K562 (cell line): ENCODE measurements around the gene NAE1. TPM values are rescaled to one million over a fixed set of nuclear protein-coding genes. Genes with fewer than 3 reads are reported as not detected.

Experiments used
- ARID3B ChIP-seq: fragments of 250-450 bp; sonication (Bioruptor Pico); IDR thresholded peaks from 2 replicates; pipeline ENCODE4 v1.4.0; 2020; ENCODE audit warnings: borderline replicate concordance
- ARNT ChIP-seq, 2 experiments: fragments of 450-650 bp; IDR thresholded peaks; 2 replicates each; pipeline ENCODE4 v1.6.1; 2016; ENCODE audit warnings: mild to moderate bottlenecking in 1 of 2
- ATF1 ChIP-seq, 2 experiments: fragments of 450-650 bp in 1 of 2; IDR thresholded peaks; 2 replicates each; pipeline ENCODE4 v1.6.1; 2016; ENCODE audit warnings: missing compliant biosample characterization in 1 of 2, missing genetic modification characterization in 1 of 2
- BMI1 ChIP-seq: fragments of 150-350 bp; IDR thresholded peaks from 2 replicates; pipeline ENCODE4 v1.6.1; 2014; ENCODE audit warnings: low read length
- CHD4 ChIP-seq: fragments of 200-600 bp; sonication (generic); IDR thresholded peaks from 3 replicates; pipeline ENCODE4 v1.6.1; 2012; ENCODE audit warnings: low read depth, mild to moderate bottlenecking, mixed read lengths, low read length, inconsistent platforms; ENCODE audit not compliant: insufficient read depth, insufficient replicate concordance, poor library complexity, severe bottlenecking
- CREBBP ChIP-seq: IDR thresholded peaks from one replicate; pipeline ENCODE4 v1.6.1; 2012; ENCODE audit warnings: low read depth, mild to moderate bottlenecking, control low read depth, inconsistent platforms, low read length
- CTBP1 ChIP-seq: fragments of 450-650 bp; IDR thresholded peaks from 2 replicates; pipeline ENCODE4 v1.6.1; 2016; ENCODE audit warnings: borderline replicate concordance
- ELF1 ChIP-seq: fragments of 200-800 bp; sonication (Bioruptor generic); IDR thresholded peaks from 2 replicates; pipeline ENCODE4 v1.6.1; 2016; ENCODE audit warnings: missing genetic modification characterization, missing compliant biosample characterization
- ELF2 ChIP-seq: fragments of 250-450 bp; sonication (Bioruptor Pico); IDR thresholded peaks from 2 replicates; pipeline ENCODE4 v1.5.0; 2021; ENCODE audit warnings: mild to moderate bottlenecking
- ETV6 ChIP-seq, 3 experiments: fragments of 150-350 bp in 1 of 3; sonication (generic) in 1 of 3; formaldehyde crosslinking in 1 of 3; IDR thresholded peaks; 2 replicates each; pipeline versions ENCODE4 v1.6.1 to v1.8.0; 2014 to 2022; ENCODE audit warnings: borderline replicate concordance in 2 of 3, low read depth in 2 of 3, antibody characterized with exemption in 1 of 3, low read length in 1 of 3, mild to moderate bottlenecking in 1 of 3, missing genetic modification reagents in 1 of 3
- FOXJ3 ChIP-seq: sonication (generic); formaldehyde crosslinking; IDR thresholded peaks from 2 replicates; pipeline ENCODE4 v1.4.0; 2020; ENCODE audit warnings: mild to moderate bottlenecking, missing genetic modification reagents
- NCOA1 ChIP-seq: fragments of 450-650 bp; IDR thresholded peaks from 2 replicates; pipeline ENCODE4 v1.6.1; 2016; ENCODE audit warnings: low read depth
- PKNOX1 ChIP-seq: fragments of 450-650 bp; IDR thresholded peaks from 2 replicates; pipeline ENCODE4 v1.6.1; 2016
- POLR2AphosphoS5 ChIP-seq: IDR thresholded peaks from 2 replicates; pipeline ENCODE4 v1.6.1; 2011; ENCODE audit warnings: mild to moderate bottlenecking, low read depth, low read length, moderate library complexity; ENCODE audit not compliant: control insufficient read depth, insufficient read depth
- POU5F1 ChIP-seq: fragments of 150-350 bp; IDR thresholded peaks from 2 replicates; pipeline ENCODE4 v1.6.1; 2014; ENCODE audit warnings: borderline replicate concordance, low read length, low read depth, mild to moderate bottlenecking; ENCODE audit not compliant: partially characterized antibody
- RB1 ChIP-seq: fragments of 450-650 bp; IDR thresholded peaks from 2 replicates; pipeline ENCODE4 v1.6.1; 2017; ENCODE audit warnings: low read depth, mild to moderate bottlenecking
- RBM15 ChIP-seq: fragments of 200-400 bp; formaldehyde crosslinking; IDR thresholded peaks from 2 replicates; pipeline ENCODE4 v1.6.1; 2018; ENCODE audit warnings: mild to moderate bottlenecking, low read length, moderate library complexity; ENCODE audit not compliant: insufficient read depth
- RCOR1 ChIP-seq, 2 experiments: IDR thresholded peaks; 2 replicates each; pipeline ENCODE4 v1.6.1; 2012; ENCODE audit warnings: low read depth in 2 of 2, low read length in 2 of 2, borderline replicate concordance in 1 of 2, improper control_type of control experiment in 1 of 2
- ZBTB12 ChIP-seq: fragments of 250-450 bp; sonication (Bioruptor Pico); IDR thresholded peaks from 2 replicates; pipeline ENCODE4 v1.4.0; 2020
- ZNF146 ChIP-seq: IDR thresholded peaks from one replicate; pipeline ENCODE4 v1.6.1; 2018; ENCODE audit warnings: missing compliant biosample characterization; ENCODE audit not compliant: unreplicated experiment
- ZNF197 ChIP-seq: fragments of 200-800 bp; sonication (Bioruptor generic); IDR thresholded peaks from 2 replicates; pipeline ENCODE4 v1.6.1; 2016; ENCODE audit warnings: low read depth, missing genetic modification characterization, missing compliant biosample characterization
- ZNF384 ChIP-seq: IDR thresholded peaks from 2 replicates; pipeline ENCODE4 v1.6.1; 2012; ENCODE audit warnings: low read depth, low read length, improper control_type of control experiment
- ZNF507 ChIP-seq: conservative IDR thresholded peaks from 2 replicates; pipeline ENCODE4 v1.6.1; 2017; ENCODE audit warnings: missing genetic modification characterization, missing compliant biosample characterization
- ZNF644 ChIP-seq: fragments of 200-800 bp; sonication (Bioruptor generic); IDR thresholded peaks from 2 replicates; pipeline ENCODE4 v1.6.1; 2016; ENCODE audit warnings: low read depth, missing genetic modification characterization, missing compliant biosample characterization
- polyA plus RNA-seq, 8 experiments: library from polyadenylated mRNA; depleted of rRNA in 4 of 8; stranded (reverse) in 5 of 8; unstranded in 3 of 8; fragments of >200 nt; fragmentation: Nextera tagmentation in 2 of 8; fragmentation: Illumina TruSeq in 1 of 8; extraction: Ambion mirVana in 2 of 8; extraction: Trizol in 1 of 8; gene quantifications; 2 replicates each; pipeline versions ENCODE4 v1.2.1 to v1.2.3, GENCODE V29; 2011 to 2014; ENCODE audit warnings: inconsistent platforms in 1 of 8, missing spikeins in 1 of 8
- total RNA-seq, 7 experiments: library from RNA; depleted of rRNA in 6 of 7; stranded (reverse); fragments of >200 nt in 6 of 7; fragmentation: Illumina TruSeq in 2 of 7; extraction: Trizol in 2 of 7; gene quantifications; 2 replicates each; pipeline versions ENCODE4 v1.2.1 to v1.2.3, GENCODE V29; 2011 to 2021; ENCODE audit warnings: low replicate concordance in 1 of 7

The NAE1 gene
- total and polyA plus RNA-seq, 9 of the 15 experiments (the other 6 are each of a cell fraction or from before 2014, with no cell fraction given), result 165 to 294 (median 230) TPM

GRCh38 chr16:66830422-66831404, at the start of gene NAE1 (continued):
- TF ChIP-seq FOXJ3 (CRISPR knock-in tag) (no peak), ARID3B (CRISPR knock-in tag) (no peak), ETV6 (IDR thresholded peaks at IDR 0.05; ENCODE audit: borderline replicate concordance in 1 of 2, low read depth in 2 of 2, low read length in 1 of 2) (no peak), ETV6 (CRISPR knock-in tag; IDR thresholded peaks at IDR 0.05; ENCODE audit: borderline replicate concordance) (no peak), RBM15 (no peak), BMI1 (no peak), PKNOX1 (no peak), ELF2 (CRISPR knock-in tag) (no peak), CTBP1 (peak; percentile 93; the same call in 1 of the 2 replicates), POU5F1 (peak; percentile 4), CHD4 (peak; percentile 97), ATF1 (CRISPR knock-in tag; IDR thresholded peaks at IDR 0.05) (no peak), ATF1 (tag; IDR thresholded peaks at IDR 0.05) (peak; percentile 49; the same call in 1 of the 2 replicates), POLR2AphosphoS5 (peak; percentile 87), ZBTB12 (CRISPR knock-in tag) (no peak), ZNF384 (no peak), RB1 (peak; percentile 93), ZNF146 (no peak), ARNT (IDR thresholded peaks at IDR 0.05) (no peak), ZNF507 (no peak), RCOR1 (IDR thresholded peaks at IDR 0.05; ENCODE audit: borderline replicate concordance in 1 of 2, low read depth in 2 of 2, low read length in 2 of 2) (peak; percentile 77 to 83; a peak in 3 of 4 replicates), ZNF644 (tag) (no peak), ZNF197 (CRISPR knock-in tag) (no peak), CREBBP (no peak), ELF1 (tag) (no peak), NCOA1 (no peak)
